NCI-H2171 (cell line): ENCODE data around the gene ASTN2.
A peak's percentile ranks its signal among the peaks of the same experiment; 100 is the strongest.

ENCODE experiments used
- DNase-seq: peaks from one replicate; lab custom pipeline; 2025; lab: John Stamatoyannopoulos, UW

Gene ASTN2

GRCh38 chr9:116736399-116737151 is 678.3 kb downstream of the ASTN2 start:
- no peak for DNase-seq

- DNase-seq, result no peak
Observed at GRCh38 chr9:116733010-116733641, 681.7 kb downstream of the ASTN2 start.

- no peak for DNase-seq
Observed at GRCh38 chr9:116726602-116727001, 688.3 kb downstream of the ASTN2 start.

- DNase-seq, result no peak
Observed at GRCh38 chr9:116724123-116724522, 690.7 kb downstream of the ASTN2 start.

DNA sequence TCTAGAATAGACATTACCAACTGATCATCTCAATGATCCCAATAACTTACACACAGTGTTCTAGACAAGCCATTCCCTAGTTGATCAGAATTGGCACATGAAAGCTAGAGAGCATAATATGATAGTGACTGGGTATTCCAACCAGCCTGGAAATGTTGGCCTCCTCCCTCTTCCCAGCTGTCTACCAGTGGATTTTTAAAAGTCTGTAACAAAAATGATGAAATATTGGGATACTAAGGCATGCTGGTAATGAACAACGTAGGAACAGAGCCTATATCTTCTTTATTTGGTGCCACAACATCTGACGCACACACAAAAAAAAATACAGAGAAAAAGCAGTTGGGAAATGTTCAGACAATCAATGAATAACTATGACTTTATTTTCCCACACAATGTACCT is 692.9 kb downstream of the ASTN2 start:
- no peak for DNase-seq

GRCh38 chr9:116721411-116721810 is 693.4 kb downstream of the ASTN2 start:
- no peak for DNase-seq

DNA sequence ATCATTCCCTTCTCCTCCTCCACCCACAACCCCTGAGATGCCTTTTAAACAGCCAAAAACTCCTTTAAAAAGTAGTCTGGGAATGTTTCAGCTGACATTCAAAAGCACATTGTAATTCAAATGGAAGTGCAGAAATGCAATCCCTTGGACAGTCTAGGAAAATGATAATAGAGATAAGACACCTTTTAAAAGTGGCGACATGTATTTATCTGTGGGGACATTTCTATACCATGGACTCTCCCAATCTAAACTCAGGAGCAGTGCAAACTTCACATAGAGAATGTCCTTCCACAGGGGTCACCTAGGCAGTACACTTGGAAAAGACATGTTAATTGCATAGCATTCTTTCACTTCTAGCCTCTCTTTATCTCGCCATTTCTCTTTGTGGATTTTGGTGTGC is 694.7 kb downstream of the ASTN2 start:
- no peak for DNase-seq

DNA sequence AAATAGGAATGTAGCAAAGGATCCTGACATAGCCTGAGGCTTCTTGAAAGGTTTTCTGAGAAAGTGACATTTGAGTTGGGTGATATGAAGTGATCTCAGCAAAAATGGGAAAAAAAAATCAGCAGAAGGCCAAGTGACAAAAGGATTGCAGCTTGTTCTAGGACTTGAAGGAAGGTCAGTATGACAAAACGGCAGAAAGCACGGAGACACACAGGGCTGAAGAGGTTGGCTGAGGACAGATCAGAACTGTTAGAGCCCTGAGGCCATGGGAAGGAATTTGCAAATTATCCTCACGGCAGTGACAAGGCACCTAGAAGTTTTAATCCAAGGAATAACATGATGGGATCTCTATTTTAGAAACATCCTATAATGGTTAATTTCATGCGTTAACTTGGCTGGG is 696.7 kb downstream of the ASTN2 start:
- DNase-seq, result no peak

GRCh38 chr9:116717150-116717549 is 697.7 kb downstream of the ASTN2 start:
- DNase-seq, result no peak

- DNase-seq, result no peak
Observed at GRCh38 chr9:116716438-116716837, 698.4 kb downstream of the ASTN2 start.

DNA sequence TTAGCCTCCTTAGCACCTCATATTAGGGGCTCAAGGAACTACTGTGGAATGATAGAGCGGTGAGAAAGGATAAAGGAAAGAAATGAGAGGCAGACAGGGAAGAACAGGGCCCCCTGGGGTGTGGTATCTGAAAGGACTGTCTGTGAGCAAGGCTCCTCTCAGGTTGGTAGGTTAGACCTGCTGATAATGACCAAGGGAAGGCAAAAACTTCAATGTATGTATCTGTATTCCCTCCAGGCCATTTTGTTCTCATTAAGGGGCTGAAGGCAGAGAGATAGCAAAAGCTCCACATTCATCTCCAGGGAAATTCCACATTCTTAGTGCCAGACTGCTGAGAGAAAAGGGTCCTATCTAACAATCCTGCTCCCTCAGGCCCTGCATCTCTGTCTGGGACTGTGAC is 699.1 kb downstream of the ASTN2 start:
- no peak for DNase-seq

DNA sequence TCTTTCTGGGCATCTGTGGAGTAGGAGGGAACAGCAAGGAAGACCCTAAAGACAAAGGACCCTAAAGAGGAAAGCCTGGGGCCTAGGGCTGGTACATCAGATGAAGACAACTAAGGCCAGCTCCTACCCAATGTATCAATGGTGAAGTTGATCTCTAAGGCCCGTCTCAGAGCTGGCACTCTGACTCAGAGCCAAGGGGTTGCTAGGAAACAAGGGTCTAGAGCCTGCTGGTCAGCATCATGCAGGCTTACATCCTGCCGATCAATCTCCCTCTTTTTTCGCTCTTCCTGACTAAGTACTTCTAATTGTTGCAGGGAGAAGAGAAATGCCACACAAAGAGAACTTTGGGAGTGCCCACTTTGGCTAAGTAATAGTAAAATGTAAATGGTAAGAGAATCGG is 701.6 kb downstream of the ASTN2 start:
- no peak for DNase-seq

DNA sequence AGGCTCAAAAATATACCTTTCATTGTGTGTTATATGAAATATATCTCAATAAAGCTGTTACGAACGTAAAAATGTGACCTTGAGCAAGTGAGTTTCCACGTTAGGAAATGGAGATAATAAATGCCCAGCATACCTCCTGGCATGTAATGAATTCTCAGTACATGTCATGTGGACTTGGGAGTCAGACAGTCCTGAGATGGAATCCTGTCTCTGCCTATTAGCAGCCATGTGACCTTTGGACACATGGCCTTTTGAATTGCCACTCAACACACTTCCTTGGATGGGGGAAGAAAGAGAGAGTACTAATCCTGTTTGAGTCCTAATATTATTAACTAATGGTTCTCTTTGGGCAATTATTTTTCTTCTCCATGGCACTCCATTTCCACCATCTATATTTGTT is 702.1 kb downstream of the ASTN2 start:
- DNase-seq, result no peak

DNA sequence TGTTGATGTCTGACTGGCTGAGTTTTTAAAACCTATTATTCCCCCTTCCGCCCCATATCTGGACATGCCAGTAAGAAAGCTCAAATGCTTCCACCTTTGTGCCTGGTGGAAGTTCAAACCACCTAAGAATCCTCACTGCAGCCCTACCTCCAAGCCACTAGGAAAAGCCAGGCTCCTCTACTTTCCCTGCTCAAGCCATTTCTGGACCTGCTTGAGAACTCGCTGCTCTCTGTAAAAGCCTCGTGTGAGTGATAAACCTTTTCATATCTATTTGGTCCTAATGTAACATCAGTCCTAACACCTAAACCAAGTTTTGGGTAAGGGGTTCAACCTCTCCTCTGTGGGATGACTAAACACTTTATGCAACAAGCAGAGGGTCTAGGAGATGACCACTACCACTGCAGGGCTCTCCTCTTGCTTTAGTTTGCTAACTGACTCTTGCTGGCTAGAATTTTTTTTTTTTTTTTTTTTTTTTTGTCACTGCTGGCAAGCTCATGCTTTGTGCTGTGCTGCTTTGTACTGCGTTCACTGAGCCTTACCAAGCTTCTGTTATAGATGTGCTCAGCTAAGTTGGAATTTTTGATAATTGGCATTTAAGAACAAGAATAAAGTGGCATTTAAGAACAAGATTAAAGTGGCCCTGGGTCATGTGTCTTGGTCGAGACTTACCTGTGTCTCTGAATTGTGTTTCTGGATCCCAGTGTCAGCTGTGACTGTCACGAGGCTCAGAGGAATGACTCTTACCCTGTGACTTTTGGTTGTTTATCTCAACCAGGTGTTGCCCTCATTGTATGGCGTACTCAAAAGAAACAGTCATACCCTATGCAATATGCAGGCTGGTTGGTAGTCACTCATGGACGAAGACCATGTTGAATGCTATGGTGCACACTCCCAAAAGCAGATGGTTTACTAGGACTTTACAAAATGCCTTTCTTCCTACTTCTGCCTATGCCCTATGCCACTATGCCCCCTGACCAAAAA is 708.3 kb downstream of the ASTN2 start:
- DNase-seq, result no peak

GRCh38 chr9:116705531-116705930 is 709.3 kb downstream of the ASTN2 start:
- DNase-seq, result no peak

DNA sequence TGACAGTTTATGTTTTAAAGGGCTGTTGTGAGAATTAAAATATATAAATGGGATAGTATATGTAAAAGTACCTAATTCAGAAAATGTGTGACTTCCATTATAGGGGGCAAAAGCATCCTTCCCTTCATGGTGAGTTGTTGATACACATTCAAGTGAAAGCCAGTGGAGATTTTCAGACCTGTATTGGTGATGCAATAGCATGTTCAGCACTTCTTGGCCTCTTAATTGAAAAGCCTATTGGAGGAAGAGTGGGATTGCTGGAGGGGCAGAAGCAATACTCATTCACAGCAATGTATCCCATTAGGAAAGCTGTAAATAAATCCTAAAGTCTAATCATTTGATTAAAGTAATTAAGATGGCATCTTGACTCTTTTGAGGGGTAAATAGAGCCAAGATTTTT is 710.4 kb downstream of the ASTN2 start:
- no peak for DNase-seq

- peak; percentile 6 for DNase-seq
Observed at GRCh38 chr9:116703634-116704033, 711.2 kb downstream of the ASTN2 start.

DNA sequence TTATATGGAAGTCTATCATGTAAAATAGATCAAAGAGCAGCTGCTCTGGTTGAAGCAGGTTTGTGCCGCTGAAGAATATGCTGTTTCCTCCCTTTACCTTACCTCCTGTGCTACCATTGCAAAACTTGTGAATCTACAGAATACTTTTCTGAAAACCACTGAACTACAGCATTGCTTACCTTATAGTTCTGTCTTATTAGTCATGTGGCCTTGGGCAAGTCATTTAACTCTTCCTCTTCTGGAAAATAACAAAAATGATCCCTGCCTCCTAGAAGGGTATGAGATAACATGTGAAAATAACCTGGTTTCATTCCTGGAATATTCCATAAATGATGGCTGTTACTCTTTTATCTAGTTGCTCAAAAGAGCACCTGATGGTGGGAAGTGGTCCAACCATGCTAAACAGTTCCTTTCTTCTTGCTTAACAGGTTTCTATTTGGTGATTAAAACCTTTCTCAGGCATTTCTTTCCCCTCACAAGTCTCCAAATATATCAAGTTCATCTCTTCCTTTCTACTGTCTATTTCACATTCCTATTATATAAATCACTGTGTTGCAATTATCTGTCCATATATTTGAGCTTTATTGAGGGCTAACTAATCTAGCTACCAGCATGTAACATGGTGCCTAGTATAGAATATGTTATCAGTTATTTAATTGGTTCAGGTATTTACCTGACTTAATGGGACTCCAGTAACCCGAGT is 712.8 kb downstream of the ASTN2 start:
- no peak for DNase-seq

- DNase-seq, result peak; percentile 45
Observed at GRCh38 chr9:116700882-116701865, 713.7 kb downstream of the ASTN2 start.

DNA sequence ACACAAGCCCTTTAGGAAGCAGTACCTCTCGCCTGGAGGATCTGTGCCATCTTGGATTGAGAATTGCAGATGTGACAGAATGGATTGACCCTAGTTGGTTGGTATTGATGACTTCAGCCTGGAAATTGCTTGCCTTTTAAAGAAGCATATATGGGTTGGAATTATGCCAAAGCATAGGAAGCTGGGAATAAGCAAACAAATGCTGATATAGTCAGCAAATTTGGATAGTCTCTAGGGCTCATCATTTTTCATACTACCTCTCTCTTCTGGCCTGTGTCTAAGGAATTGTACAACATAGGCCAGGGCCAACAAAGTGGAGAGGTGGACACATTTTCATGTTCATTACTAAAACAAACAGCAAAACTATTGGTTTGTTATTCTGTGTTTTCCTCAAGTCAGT is 714.6 kb downstream of the ASTN2 start:
- DNase-seq, result no peak

DNA sequence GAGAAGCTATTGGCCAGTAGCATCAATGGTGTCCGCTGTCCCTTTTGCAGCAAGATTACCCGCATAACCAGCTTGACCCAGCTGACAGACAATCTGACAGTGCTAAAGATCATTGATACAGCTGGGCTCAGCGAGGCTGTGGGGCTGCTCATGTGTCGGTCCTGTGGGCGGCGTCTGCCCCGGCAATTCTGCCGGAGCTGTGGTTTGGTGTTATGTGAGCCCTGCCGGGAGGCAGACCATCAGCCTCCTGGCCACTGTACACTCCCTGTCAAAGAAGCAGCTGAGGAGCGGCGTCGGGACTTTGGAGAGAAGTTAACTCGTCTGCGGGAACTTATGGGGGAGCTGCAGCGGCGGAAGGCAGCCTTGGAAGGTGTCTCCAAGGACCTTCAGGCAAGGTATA is 717.0 kb downstream of the ASTN2 start:
- no peak for DNase-seq
